Stimulated activated CD4-positive, alpha-beta T cell treated with anti-CD3 and anti-CD28 coated beads, TNF-alpha, amount 100 ng/mL, for 4 hours (primary cell): ENCODE results near the gene CNIH4.
"Not testable (repeated sequence)": the region's sequence is repeated elsewhere in the genome, so short reads cannot be mapped to it uniquely, and the experiment has no call there.

Experiments
- DNase-seq, 3 experiments: peaks; one replicate each; pipeline ENCODE4 v3.0.0-alpha.2; 2020; ENCODE audit warnings: low read depth in 3 of 3

The CNIH4 gene

GRCh38 chr1:224399887-224400286 lies 43.2 kb downstream of the CNIH4 start:
- no peak for DNase-seq

GRCh38 chr1:224402472-224403036 lies 45.9 kb downstream of the CNIH4 start:
- DNase-seq: no peak

GRCh38 chr1:224404916-224405603 lies 48.4 kb downstream of the CNIH4 start:
- no peak for DNase-seq

GRCh38 chr1:224405604-224405970 lies 48.9 kb downstream of the CNIH4 start:
- no peak for DNase-seq

- no peak for DNase-seq
Measured at GRCh38 chr1:224406216-224406615, 49.5 kb downstream of the CNIH4 start.

- no peak for DNase-seq
Measured at GRCh38 chr1:224407571-224408293, 51.1 kb downstream of the CNIH4 start.

GRCh38 chr1:224408294-224408590 lies 51.6 kb downstream of the CNIH4 start:
- no peak for DNase-seq

GRCh38 chr1:224411766-224412165 lies 55.1 kb downstream of the CNIH4 start:
- no peak for DNase-seq

GRCh38 chr1:224420106-224420505 lies 63.4 kb downstream of the CNIH4 start:
- no peak for DNase-seq

GRCh38 chr1:224425279-224425884 lies 68.7 kb downstream of the CNIH4 start:
- no peak for DNase-seq

GRCh38 chr1:224426869-224427268 lies 70.2 kb downstream of the CNIH4 start:
- DNase-seq: not testable (repeated sequence)

GRCh38 chr1:224427346-224427745 lies 70.7 kb downstream of the CNIH4 start:
- DNase-seq: no peak

- DNase-seq: not testable (repeated sequence)
Measured at GRCh38 chr1:224428713-224429112, 72.0 kb downstream of the CNIH4 start.
